Measurements from ENCODE around the gene GCG. TPM values are rescaled to one million over a fixed set of nuclear protein-coding genes. Genes with fewer than 3 reads are reported as not detected.

GCG gene
- total and polyA plus RNA-seq, 10 of the 15 experiments (the other 5 are each of a cell fraction or from before 2014, with no cell fraction given), result not detected

GRCh38 chr2:162118166-162119031 is 33.6 kb downstream of the GCG start:
- Histone ChIP-seq H3K27ac (ENCODE audit: control insufficient read depth, insufficient read depth) (no peak overlapping the region), H3K9me3 (replicated peaks; ENCODE audit: control insufficient read depth, insufficient read depth, low read length) (no peaks in the 10 kb centered on the region), H2AFZ (ENCODE audit: control insufficient read depth, low read depth, low read length) (no peak overlapping the region), H3K36me3 (ENCODE audit: control insufficient read depth in 2 of 2, insufficient read depth in 2 of 2, low read length in 1 of 2) (no peaks in the 10 kb centered on the region), H3K4me2 (ENCODE audit: control insufficient read depth, insufficient read depth) (no peak overlapping the region), H3K4me3 (no peak overlapping the region), H3K27me3 (replicated peaks in 1 of 2; ENCODE audit: control insufficient read depth in 2 of 2, insufficient read depth in 2 of 2, low read length in 1 of 2) (no peaks in the 10 kb centered on the region), H3K9ac (ENCODE audit: control insufficient read depth, insufficient read depth, low read length) (no peak overlapping the region), H3K79me2 (ENCODE audit: control insufficient read depth, insufficient read depth, low read length) (no peaks in the 10 kb centered on the region), H3K4me1 (ENCODE audit: control insufficient read depth, insufficient read depth, low read length) (no peaks in the 10 kb centered on the region), H4K20me1 (ENCODE audit: control insufficient read depth, insufficient read depth) (no peaks in the 10 kb centered on the region)
- TF ChIP-seq CHD1 (IDR thresholded peaks at IDR 0.05; ENCODE audit: low read depth, low read length), result no peak
- no peak for TF ChIP-seq EZH2 (IDR thresholded peaks at IDR 0.05; ENCODE audit: borderline replicate concordance, control insufficient read depth, low read depth, low read length)
- TF ChIP-seq CEBPB (IDR thresholded peaks at IDR 0.05; ENCODE audit: borderline replicate concordance in 1 of 2, low read depth in 2 of 2, low read length in 2 of 2), result no peak
- no peak for TF ChIP-seq MAX (IDR thresholded peaks at IDR 0.05; ENCODE audit: low read depth, low read length)
- no peak for TF ChIP-seq FOS (IDR thresholded peaks at IDR 0.05; ENCODE audit: borderline replicate concordance, extremely low read depth, insufficient read length)
- TF ChIP-seq MYB (IDR thresholded peaks at IDR 0.05; ENCODE audit: borderline replicate concordance, low read depth, low read length), result no peak
- no peak for TF ChIP-seq TBL1XR1 (IDR thresholded peaks at IDR 0.05; ENCODE audit: low read depth, low read length)
- no peak for ATAC-seq
- in situ Hi-C loops (cut with MboI), result no loop called here
- ChIA-PET SMC1A (ENCODE audit: uncharacterized antibody, unreplicated experiment) (interaction anchor here (0.8 to 1.7 kb wide), 5 partner anchors 8 to 111 kb away, joined by 3 to 12 read pairs (median 4); no protein-coding TSS in a partner anchor), POLR2A (no interaction called here), RAD21 (ENCODE audit: unreplicated experiment) (no interaction called here), CTCF (interaction anchor here (0.7 to 2.2 kb wide), 4 partner anchors 8 to 151 kb away, joined by 3 to 9 read pairs (median 3); no protein-coding TSS in a partner anchor)
- intact Hi-C loops (cut with micrococcal nuclease; ENCODE audit: unreplicated experiment), result no loop called here
- FAIRE-seq, result no peak
- no TSS peak for BruUV-seq (replicated peaks)
- no peak for DNase-seq (ENCODE audit: low read depth, low spot score)
- 16% methylated on average over 7 of the region's 7 CpGs for WGBS (ENCODE audit: insufficient coverage, insufficient replicate concordance, low lambda C conversion rate, missing lambda C conversion rate)

All from GM12878 (cell line).